Retinal pigment epithelial cell (primary cell): ENCODE results near the gene DCTN1.
A peak's percentile ranks its signal among the peaks of the same experiment; 100 is the strongest.

Experiments
- DNase-seq: peaks from one replicate; pipeline ENCODE4 v3.0.0-alpha.2; 2010; ENCODE audit warnings: low read depth
- H3K4me3 ChIP-seq: 2 replicates; pipeline ENCODE4 v1.5.1; 2011; ENCODE audit warnings: mild to moderate bottlenecking, low read length, control low read depth, moderate library complexity
- CTCF ChIP-seq: conservative IDR thresholded peaks from 2 replicates; pipeline ENCODE4 v1.5.1; 2011; ENCODE audit warnings: low read depth, low read length, control low read depth, inconsistent platforms

Gene DCTN1

GRCh38 chr2:74392449-74392743 is 12.3 kb upstream of the DCTN1 start:
- DNase-seq = no peak
- H3K4me3 ChIP-seq = no peak overlapping the region
- TF ChIP-seq CTCF = no peak

- peak overlapping the region; percentile 77 for H3K4me3 ChIP-seq
These were observed 11.7 kb upstream of the DCTN1 start for GRCh38 chr2:74391580-74392448.

GRCh38 chr2:74391209-74391579 is 11.1 kb upstream of the DCTN1 start:
- no peak for DNase-seq
- H3K4me3 ChIP-seq = peak overlapping the region; percentile 77
- TF ChIP-seq CTCF = no peak

More at GRCh38 chr2:74391580-74392448, 11.7 kb upstream of the DCTN1 start:
- DNase-seq = peak; percentile 70
- peak; percentile 99 for TF ChIP-seq CTCF

GRCh38 chr2:74390606-74391005 is 10.5 kb upstream of the DCTN1 start:
- DNase-seq = no peak
- TF ChIP-seq CTCF = no peak
- peak overlapping the region; percentile 77 for H3K4me3 ChIP-seq

GRCh38 chr2:74387346-74387745 is 7.2 kb upstream of the DCTN1 start:
- no peak for DNase-seq
- TF ChIP-seq CTCF = no peak
- H3K4me3 ChIP-seq = no peak overlapping the region

- TF ChIP-seq CTCF = no peak
- H3K4me3 ChIP-seq = no peak overlapping the region
- no peak for DNase-seq
These were observed 5.3 kb upstream of the DCTN1 start for GRCh38 chr2:74385396-74385795.

GRCh38 chr2:74384051-74384450 is 3.9 kb upstream of the DCTN1 start:
- no peak overlapping the region for H3K4me3 ChIP-seq
- TF ChIP-seq CTCF = no peak
- DNase-seq = no peak
